NCI-H748 (cell line): Measurements from ENCODE around the gene MTFR1L.

Source experiments
- DNase-seq: peaks from one replicate; lab custom pipeline; 2025; ENCODE audit not compliant: unreplicated experiment; lab: John Stamatoyannopoulos, UW

MTFR1L gene

DNA sequence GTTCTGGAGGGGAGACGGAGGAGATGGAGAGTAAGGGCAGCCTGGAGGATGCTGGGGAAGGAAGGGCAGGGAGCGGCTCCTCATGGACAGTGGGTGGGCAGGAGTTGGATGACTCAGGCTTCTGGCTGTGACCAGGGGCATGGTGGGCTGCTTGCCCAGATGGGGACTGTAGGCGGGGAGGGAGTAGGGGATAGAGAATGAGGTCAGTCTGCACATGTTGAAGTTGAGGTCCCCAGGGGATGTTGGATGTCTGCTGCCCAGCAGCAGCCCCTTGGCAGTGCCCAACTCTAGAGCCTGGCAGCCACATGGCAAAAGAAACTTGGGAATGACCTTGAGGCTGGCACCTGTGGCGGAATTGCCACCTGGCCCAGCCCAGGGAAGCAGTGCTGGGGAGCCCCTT lies 13.3 kb upstream of the MTFR1L start:
- no peak for DNase-seq

GRCh38 chr1:25807480-25808390 lies 12.0 kb upstream of the MTFR1L start:
- DNase-seq: no peak

DNA sequence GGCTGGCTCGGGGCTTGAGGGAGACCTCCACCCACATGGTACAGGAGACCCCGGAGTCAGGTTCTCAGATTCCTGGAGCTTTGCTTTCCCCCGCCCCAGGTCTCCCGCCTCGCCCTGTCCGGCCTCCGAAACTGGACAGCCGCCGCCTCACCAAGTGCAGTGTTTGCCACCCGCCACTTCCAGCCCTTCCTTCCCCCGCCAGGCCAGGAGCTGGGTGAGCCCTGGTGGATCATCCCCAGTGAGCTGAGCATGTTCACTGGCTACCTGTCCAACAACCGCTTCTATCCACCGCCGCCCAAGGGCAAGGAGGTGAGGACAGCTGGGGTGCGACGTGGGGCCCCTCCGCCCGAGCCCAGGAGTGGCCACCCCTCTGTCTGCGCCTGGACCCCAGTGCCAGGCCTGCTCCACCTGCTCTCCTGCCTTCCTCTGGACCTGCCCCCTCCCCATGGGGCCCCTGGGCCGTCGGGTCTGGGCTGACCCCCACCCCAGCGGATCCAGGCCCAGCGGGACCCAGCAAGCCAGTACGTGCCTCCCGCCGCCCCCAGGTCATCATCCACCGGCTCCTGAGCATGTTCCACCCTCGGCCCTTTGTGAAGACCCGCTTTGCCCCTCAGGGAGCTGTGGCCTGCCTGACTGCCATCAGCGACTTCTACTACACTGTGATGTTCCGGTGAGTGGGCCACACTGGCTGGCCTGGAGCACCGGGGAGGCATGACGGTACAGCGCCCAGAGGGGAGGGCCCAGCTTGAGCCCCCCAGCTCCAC lies 11.1 kb upstream of the MTFR1L start:
- DNase-seq: no peak

DNA sequence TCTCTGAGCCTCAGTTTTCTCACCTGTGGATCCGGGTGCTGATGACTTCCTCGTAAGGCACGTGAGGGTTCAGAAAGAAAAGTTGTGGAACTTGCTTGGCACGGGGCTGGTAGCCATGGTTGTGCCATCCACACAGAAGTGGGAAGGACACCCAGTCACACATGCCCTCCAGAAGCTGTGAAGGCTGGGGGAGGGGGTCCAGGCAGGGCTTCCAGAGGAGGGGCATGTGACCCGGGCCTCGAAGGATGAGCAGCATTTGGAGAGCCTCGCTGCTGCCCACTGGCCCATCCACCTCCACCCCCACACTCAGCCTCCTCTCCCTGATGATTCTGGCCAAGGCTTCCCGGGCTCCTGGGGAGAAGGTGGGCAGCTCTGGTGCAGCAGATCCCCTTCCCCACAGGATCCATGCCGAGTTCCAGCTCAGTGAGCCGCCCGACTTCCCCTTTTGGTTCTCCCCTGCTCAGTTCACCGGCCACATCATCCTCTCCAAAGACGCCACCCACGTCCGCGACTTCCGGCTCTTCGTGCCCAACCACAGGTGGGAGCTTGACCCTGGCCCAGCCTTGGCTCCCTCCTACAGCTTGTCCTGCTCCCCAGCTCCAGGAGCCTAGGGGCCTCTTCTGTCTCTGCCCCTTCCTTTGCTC lies 10.3 kb upstream of the MTFR1L start:
- no peak for DNase-seq

DNA sequence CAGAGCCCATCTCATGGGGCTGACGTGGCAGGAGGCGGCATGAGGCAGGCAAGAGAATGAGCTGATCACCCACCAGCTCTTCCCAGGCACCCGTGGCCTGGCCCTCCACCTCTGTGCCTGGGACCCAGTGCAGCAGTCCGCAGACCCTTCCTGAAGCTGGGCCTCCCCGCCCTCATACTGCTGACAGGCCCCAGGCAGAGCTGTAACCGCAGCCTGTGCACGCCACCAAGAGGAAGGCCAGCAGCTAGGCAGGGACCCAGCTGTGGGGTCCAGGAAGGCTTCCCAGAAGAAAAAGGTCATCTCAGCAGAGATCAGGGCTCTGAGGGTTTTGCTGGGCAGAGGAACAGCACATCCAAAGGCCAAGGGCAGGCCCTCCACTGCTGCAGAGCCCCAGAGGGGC lies 9.8 kb upstream of the MTFR1L start:
- DNase-seq: no peak

GRCh38 chr1:25810341-25811299 lies 9.1 kb upstream of the MTFR1L start:
- DNase-seq: peak; percentile 46

DNA sequence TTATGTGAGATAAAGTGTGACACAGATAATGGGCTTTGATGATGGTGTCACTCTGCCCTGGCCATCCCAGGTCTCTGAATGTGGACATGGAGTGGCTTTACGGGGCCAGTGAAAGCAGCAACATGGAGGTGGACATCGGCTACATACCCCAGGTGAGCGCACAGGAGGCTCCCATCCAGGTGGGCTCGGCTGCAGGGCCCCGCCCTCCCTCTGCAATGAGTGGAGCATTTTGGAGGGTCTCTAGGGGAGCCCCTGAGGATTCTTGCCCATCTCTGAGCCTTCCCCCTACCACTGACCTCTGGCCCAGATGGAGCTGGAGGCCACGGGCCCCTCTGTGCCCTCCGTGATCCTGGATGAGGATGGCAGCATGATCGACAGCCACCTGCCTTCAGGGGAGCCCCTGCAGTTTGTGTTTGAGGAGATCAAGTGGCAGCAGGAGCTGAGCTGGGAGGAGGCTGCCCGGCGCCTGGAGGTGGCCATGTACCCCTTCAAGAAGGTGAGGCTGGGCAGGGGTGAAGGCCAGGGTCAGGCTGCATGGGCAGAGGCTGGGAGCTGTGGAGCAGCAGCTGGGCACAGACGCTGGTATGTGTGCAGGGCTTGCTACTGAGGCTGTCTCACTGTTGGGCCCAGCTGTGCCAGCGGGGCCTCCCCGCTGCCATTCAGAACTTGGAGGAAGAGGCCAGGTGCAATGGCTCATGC lies 8.2 kb upstream of the MTFR1L start:
- DNase-seq: no peak

GRCh38 chr1:25813071-25813733 lies 6.6 kb upstream of the MTFR1L start:
- no peak for DNase-seq

GRCh38 chr1:25813734-25814471 lies 5.9 kb upstream of the MTFR1L start:
- DNase-seq: no peak

DNA sequence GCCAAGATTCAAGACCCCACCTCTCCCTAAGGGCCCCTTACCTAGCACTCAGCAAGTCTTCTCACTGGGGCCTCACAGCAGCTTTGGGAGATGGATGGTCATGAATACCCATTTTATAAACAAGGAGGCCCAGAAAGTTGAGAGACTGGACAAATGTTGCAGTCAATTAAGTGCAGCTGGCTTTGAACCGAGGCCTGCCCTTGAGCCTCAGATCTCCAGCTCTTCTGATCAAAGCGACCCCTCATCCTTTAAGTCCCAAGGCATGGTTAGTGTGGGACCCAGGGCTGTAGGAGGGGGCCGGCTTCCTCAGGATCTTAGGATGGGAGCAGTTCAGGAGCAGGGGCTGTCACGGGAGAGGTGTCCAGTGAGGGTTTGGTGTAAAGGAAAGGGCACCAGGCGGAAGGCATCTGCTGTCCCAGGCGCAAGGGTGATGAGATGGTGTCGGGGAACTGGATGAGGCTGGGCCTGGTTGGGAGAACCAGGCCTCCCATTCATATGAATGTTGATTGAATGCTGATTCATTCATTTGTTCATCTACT lies 5.1 kb upstream of the MTFR1L start:
- no peak for DNase-seq

GRCh38 chr1:25815208-25816111 lies 4.3 kb upstream of the MTFR1L start:
- no peak for DNase-seq

DNA sequence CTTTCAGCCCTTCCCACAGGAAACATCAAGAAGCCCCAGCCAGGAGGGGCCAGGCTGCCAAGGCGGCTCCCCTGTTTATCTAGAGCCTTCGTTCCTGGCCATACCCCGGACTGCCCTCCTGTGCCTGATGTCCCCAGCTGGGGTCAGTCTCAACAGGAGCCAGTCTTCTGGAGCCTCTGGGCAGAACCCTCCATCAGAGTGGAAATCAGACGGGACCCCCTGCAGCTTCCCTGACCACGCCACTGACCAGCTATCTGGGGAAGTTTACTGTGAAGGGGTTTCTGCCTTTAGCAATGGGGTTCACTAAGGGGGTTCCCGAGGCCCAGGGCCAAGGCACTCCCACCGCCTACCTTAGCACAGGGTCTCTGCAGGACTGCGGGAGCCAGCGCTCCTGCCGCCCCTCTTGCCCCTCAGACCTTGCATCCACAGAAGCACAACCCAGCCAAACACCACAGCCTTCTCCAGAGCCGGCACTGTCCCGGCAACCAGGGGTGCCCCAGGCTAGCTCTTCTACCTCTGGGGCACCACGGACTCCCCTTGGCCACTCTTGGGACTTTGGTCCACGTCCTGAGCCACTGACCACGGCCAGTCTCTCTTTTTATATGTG lies 3.5 kb upstream of the MTFR1L start:
- no peak for DNase-seq

DNA sequence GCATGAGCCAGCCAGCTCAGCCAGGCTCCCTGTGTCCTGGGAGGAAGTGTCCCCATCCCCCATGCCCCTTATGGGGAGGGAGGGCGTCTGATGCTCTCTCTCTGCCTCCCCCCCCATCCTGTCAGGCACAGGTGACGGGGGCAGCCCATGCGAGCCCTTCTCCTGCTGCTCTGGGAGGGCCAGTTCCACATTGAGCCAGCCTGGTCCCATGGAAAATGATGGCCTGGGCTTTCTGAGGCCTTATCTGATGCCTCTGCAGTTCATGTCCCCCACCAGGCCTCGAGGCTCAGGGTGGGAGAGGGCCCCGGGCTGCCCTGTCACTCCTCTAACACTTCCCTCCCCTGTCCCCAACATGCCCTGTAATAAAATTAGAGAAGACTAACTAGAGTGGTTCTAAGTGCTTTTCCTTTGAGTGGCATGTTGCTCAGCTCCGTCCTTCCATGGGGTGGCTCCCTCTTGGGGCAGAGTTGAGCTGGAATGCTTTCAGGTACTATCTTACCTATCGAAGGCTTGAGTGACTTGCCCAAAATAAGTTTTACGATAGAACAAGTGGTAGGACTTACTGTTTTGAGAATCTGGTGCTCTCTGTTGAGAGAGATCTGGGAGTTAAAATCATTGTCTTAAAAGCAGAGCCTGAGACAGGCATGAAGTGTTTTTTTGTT lies 1.8 kb upstream of the MTFR1L start:
- DNase-seq: peak; percentile 5

DNA sequence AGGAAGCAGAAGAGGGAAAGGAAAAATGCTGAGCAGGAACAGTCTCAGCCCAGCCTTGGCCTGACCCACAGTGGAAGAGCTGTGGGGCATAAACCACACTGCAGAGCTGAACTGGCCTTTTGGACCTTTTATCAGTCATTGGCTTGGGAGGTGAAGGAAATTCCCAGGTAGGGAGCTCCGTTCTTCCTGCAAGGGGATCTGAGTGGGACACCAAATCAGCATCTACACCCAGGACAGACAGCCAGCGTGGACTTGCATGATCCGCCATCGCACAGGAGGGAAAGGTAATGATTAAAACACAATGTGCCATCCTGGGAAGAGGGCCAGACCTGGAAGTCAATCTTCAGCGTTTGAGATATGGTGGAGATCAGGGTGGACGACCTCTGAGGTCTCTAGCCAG lies 1.2 kb upstream of the MTFR1L start:
- DNase-seq: no peak

DNA sequence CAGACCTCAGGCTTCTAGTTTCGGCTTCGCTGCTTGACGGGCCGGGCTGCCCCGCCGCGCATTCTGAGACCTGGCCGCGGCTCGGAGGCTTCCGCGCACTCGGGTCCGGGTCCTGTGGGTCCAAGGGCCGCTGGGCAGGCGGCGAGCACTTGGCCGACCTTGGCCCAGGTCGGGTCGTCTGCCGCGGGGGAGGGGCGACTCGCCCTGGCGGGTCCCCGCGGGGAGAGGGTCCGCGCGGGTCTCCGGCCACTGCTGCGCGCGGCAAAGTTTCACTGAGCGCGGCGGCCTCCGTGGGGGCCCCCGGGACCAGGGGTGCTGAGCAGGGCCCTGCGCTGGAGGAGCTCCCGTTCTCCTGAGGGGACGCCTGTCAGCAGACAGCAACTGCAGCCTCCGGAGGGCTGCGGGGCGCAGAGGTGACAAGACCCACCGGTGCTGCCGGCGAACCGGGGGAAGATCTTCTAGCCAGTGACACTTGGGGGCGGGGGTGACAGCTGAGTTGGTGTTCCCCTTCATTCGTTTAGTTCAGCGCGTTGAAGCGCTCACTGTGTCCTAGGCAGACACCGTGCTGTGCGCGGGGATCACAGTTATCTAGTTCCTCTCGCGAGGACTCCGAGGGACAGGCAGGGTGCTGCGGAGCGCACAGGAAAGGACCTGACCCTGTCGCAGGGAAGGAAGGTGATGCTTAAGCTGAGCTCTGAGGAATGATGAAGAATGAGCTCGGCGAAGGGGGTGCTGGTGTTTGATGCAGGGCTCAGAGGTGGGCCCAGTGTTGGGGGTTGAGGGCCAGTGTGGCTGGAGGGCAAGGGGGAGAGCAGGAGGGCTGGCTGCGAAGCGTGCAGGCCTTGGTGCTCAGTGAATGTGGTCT lies 725 bp downstream of the MTFR1L start:
- peak; percentile 60 for DNase-seq

GRCh38 chr1:25821112-25821476 lies 1.3 kb downstream of the MTFR1L start:
- DNase-seq: no peak
